GM21423 (cell line): ENCODE results near the gene GCNT1.
"Not testable (repeated sequence)": the region's sequence is repeated elsewhere in the genome, so short reads cannot be mapped to it uniquely, and the experiment has no call there.

Source experiments
- ATAC-seq: cut with Tn5 transposase; IDR thresholded peaks from one replicate; pipeline ENCODE4 v1.9.1; 2021; ENCODE audit warnings: mild to moderate bottlenecking, moderate library complexity; ENCODE audit not compliant: unreplicated experiment

GCNT1 gene

GRCh38 chr9:76530458-76531110, 71.6 kb downstream of the GCNT1 start:
- no peak for ATAC-seq

- ATAC-seq = no peak
Measured at GRCh38 chr9:76531231-76531780, 72.3 kb downstream of the GCNT1 start.

GRCh38 chr9:76532877-76533276, 73.9 kb downstream of the GCNT1 start:
- not testable (repeated sequence) for ATAC-seq

- no peak for ATAC-seq
Measured at GRCh38 chr9:76534026-76534425, 75.0 kb downstream of the GCNT1 start.

- ATAC-seq = no peak
Measured at GRCh38 chr9:76537150-76537646, 78.2 kb downstream of the GCNT1 start.

GRCh38 chr9:76539180-76539579, 80.2 kb downstream of the GCNT1 start:
- ATAC-seq = no peak

GRCh38 chr9:76542360-76542759, 83.4 kb downstream of the GCNT1 start:
- no peak for ATAC-seq

- no peak for ATAC-seq
Measured at GRCh38 chr9:76545191-76545590, 86.2 kb downstream of the GCNT1 start.

- ATAC-seq = no peak
Measured at GRCh38 chr9:76552181-76552580, 93.2 kb downstream of the GCNT1 start.

- ATAC-seq = no peak
Measured at GRCh38 chr9:76552751-76553455, 93.9 kb downstream of the GCNT1 start.

GRCh38 chr9:76553680-76554079, 94.7 kb downstream of the GCNT1 start:
- no peak for ATAC-seq
